GM18870 (cell line): ENCODE results near the gene SSR1.

Source experiments
- ATAC-seq: cut with Tn5 transposase; IDR thresholded peaks from one replicate; pipeline ENCODE4 v1.9.1; 2021; ENCODE audit warnings: moderate library complexity; ENCODE audit not compliant: unreplicated experiment

Gene SSR1

DNA sequence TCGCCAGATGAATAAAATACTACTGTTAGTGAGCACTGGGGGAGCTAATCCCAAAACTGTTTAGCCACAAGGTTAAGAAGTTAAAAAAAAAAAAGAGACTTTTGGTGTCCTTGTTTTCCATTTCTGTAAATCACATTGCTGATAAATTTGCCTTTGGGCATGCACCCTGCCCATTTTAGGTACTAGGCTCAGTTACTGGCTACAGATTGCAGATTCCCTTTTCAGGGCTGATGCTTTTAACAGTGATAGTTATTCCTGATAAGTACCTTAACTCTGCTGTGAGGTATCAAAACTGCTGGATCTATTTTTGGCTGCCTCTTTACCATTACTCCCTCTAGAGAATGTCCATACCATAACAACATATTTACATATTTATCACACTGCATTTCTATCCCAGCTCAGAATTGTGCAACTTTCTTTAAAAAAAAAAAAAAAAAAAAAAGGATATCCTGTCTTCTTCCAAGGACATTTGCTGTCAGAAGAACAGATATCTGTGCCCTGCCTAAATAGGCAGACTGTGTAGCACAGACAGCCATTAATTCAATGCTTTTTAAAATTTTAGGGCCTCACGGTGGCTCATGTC, 94.5 kb downstream of the SSR1 start:
- ATAC-seq = no peak
